Thoracic aorta (tissue), 2 donors: ENCODE data around the gene MCC. TPM values are rescaled to one million over a fixed set of nuclear protein-coding genes. Genes with fewer than 3 reads are reported as not detected.

Source experiments
- ATAC-seq: fragments of 150-250 bp; one replicate; pipeline ENCODE4 v1.8.0; 2017; ENCODE audit warnings: low read depth; ENCODE audit not compliant: insufficient number of reproducible peaks, low FRiP score
- DNase-seq: peaks from one replicate; pipeline ENCODE4 v3.0.0-alpha.2; 2020; ENCODE audit warnings: low spot score
- H3K27ac ChIP-seq, 2 donors: fragments of 200-600 bp; sonication (generic); 1 replicate in 1 of 2; 2 replicates in 1 of 2; pipeline ENCODE4 v1.5.1; 2016; ENCODE audit warnings: mild to moderate bottlenecking in 2 of 2, moderate library complexity in 2 of 2
- H3K27me3 ChIP-seq: fragments of 200-600 bp; sonication (generic); replicated peaks from 2 replicates; pipeline ENCODE4 v1.6.0; 2016; ENCODE audit warnings: mild to moderate bottlenecking; ENCODE audit not compliant: insufficient read depth
- H3K36me3 ChIP-seq: fragments of 200-600 bp; sonication (generic); one replicate; pipeline ENCODE4 v1.5.1; 2016
- H3K4me1 ChIP-seq, 2 donors: fragments of 200-600 bp; sonication (generic); 1 replicate in 1 of 2; 2 replicates in 1 of 2; pipeline versions ENCODE4 v1.5.1 to v1.6.0; 2016; ENCODE audit warnings: low read depth in 2 of 2, mild to moderate bottlenecking in 1 of 2; ENCODE audit not compliant: control insufficient read depth in 1 of 2
- H3K4me3 ChIP-seq: fragments of 200-600 bp; sonication (generic); 2 replicates; pipeline ENCODE4 v1.5.1; 2016; ENCODE audit warnings: mild to moderate bottlenecking
- H3K9me3 ChIP-seq: fragments of 200-600 bp; sonication (generic); 2 replicates; pipeline ENCODE4 v1.5.1; 2016
- total RNA-seq, 2 donors: library from RNA; depleted of rRNA; stranded (reverse); fragments of >200 nt; gene quantifications; one replicate each; pipeline versions ENCODE4 v1.1.0 to v1.2.3, GENCODE V29; 2016
- TF ChIP-seq, protein P1 (sequence below): fragments of 200-600 bp; sonication (generic); IDR thresholded peaks from one replicate; pipeline ENCODE4 v1.5.1; 2019; ENCODE audit warnings: antibody characterized with exemption

The MCC gene
- total RNA-seq, 2 donors from 2014 or later, result 14.6 to 27.2 TPM

DNA sequence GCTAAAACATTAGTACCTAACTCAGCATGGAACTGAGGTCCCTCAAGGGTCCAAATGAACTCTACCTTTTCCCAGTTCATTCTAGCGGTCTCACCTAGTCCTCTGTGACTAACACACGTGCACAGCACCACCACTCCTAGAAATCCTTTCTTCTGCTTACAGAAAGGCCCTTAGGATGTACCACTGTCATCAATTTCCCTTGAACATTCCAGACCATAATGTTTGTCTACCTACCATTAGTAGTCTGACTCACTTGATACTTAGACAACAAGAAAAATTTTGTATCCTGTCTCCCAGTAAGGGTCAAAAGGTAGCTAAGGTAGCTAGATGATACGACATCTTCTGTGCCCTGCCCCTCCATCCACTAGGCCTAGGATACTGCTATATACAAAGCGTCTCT, 220.0 kb downstream of the MCC start:
- H3K27ac ChIP-seq, result no peak overlapping the region
- H3K4me1 ChIP-seq, result no peaks in the 10 kb centered on the region
- ATAC-seq (no peak), DNase-seq (no peak)
- H3K36me3 ChIP-seq, result no peaks in the 10 kb centered on the region
- H3K9me3 ChIP-seq, result no peaks in the 10 kb centered on the region
- TF ChIP-seq, protein P1, sequence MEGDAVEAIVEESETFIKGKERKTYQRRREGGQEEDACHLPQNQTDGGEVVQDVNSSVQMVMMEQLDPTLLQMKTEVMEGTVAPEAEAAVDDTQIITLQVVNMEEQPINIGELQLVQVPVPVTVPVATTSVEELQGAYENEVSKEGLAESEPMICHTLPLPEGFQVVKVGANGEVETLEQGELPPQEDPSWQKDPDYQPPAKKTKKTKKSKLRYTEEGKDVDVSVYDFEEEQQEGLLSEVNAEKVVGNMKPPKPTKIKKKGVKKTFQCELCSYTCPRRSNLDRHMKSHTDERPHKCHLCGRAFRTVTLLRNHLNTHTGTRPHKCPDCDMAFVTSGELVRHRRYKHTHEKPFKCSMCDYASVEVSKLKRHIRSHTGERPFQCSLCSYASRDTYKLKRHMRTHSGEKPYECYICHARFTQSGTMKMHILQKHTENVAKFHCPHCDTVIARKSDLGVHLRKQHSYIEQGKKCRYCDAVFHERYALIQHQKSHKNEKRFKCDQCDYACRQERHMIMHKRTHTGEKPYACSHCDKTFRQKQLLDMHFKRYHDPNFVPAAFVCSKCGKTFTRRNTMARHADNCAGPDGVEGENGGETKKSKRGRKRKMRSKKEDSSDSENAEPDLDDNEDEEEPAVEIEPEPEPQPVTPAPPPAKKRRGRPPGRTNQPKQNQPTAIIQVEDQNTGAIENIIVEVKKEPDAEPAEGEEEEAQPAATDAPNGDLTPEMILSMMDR, result no peak
- H3K27me3 ChIP-seq, result no peaks in the 10 kb centered on the region
- no peak overlapping the region for H3K4me3 ChIP-seq

GRCh38 chr5:113267361-113267900, 220.8 kb downstream of the MCC start:
- no peak overlapping the region for H3K27ac ChIP-seq
- no peak for ATAC-seq

GRCh38 chr5:113266913-113267227, 221.4 kb downstream of the MCC start:
- H3K9me3 ChIP-seq, result no peaks in the 10 kb centered on the region
- no peaks in the 10 kb centered on the region for H3K36me3 ChIP-seq
- no peak for DNase-seq
- no peaks in the 10 kb centered on the region for H3K27me3 ChIP-seq
- TF ChIP-seq, protein P1, result no peak
- H3K4me1 ChIP-seq, result no peaks in the 10 kb centered on the region
- no peak overlapping the region for H3K4me3 ChIP-seq
- ATAC-seq, result no peak
- H3K27ac ChIP-seq, result no peak overlapping the region

More at GRCh38 chr5:113267361-113267900, 220.8 kb downstream of the MCC start:
- Histone ChIP-seq H3K4me1 (no peaks in the 10 kb centered on the region), H3K27me3 (no peaks in the 10 kb centered on the region), H3K4me3 (no peak overlapping the region), H3K36me3 (no peaks in the 10 kb centered on the region), H3K9me3 (no peaks in the 10 kb centered on the region)
- TF ChIP-seq, protein P1, result no peak
- DNase-seq, result no peak

- ATAC-seq (no peak), DNase-seq (no peak)
- TF ChIP-seq, protein P1, result no peak
- Histone ChIP-seq H3K4me1 (no peaks in the 10 kb centered on the region), H3K27ac (no peak overlapping the region), H3K4me3 (no peak overlapping the region), H3K27me3 (no peaks in the 10 kb centered on the region), H3K36me3 (no peaks in the 10 kb centered on the region), H3K9me3 (no peaks in the 10 kb centered on the region)
Observed at GRCh38 chr5:113266227-113266912, 221.9 kb downstream of the MCC start.

DNA sequence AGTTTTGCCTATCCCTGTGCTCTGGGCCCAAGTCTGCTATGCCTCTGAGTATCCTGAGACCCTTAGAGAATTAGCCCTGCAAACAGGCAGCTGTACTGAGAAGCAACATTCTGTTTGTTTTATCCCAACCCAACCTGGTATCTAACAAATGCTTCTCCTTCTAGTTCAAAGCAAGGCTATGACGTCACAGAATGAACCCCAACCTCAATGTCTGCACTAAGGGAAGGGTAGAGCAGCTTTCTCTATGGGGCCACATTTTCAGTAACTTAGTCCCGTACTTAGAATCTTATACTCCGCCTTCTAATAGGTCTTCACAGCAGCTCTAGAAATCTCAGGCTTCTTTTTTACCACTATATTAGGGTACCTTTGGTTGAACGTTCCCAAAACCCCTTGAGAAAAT, 223.1 kb downstream of the MCC start:
- Histone ChIP-seq H3K4me3 (no peak overlapping the region), H3K9me3 (no peaks in the 10 kb centered on the region), H3K27ac (no peak overlapping the region), H3K27me3 (no peaks in the 10 kb centered on the region), H3K4me1 (no peaks in the 10 kb centered on the region), H3K36me3 (no peaks in the 10 kb centered on the region)
- DNase-seq (no peak), ATAC-seq (no peak)
- TF ChIP-seq, protein P1, result no peak
